Esophagus squamous epithelium (tissue), 5 donors: ENCODE results near the gene CAPRIN1. TPM values are rescaled to one million over a fixed set of nuclear protein-coding genes. Genes with fewer than 3 reads are reported as not detected.
A peak's percentile ranks its signal among the peaks of the same experiment; 100 is the strongest.

ENCODE experiments used
- DNase-seq: peaks from one replicate; lab custom pipeline; 2025; lab: John Stamatoyannopoulos, UW
- H3K27ac ChIP-seq, 4 donors: fragments of 200-600 bp; sonication (generic); one replicate each; pipeline ENCODE4 v1.5.1; 2016 to 2019; ENCODE audit warnings: mild to moderate bottlenecking in 1 of 4
- H3K27me3 ChIP-seq, 4 donors: fragments of 200-600 bp; sonication (generic); 1 replicate in 3 of 4; 2 replicates in 1 of 4; pipeline versions ENCODE4 v1.5.1 to v1.6.0; 2017 to 2021; ENCODE audit warnings: antibody characterized with exemption in 1 of 4
- H3K36me3 ChIP-seq, 3 donors: fragments of 200-600 bp; sonication (generic); one replicate each; pipeline ENCODE4 v1.5.1; 2016 to 2019
- H3K4me1 ChIP-seq, 3 donors: fragments of 200-600 bp; sonication (generic); one replicate each; pipeline ENCODE4 v1.5.1; 2017 to 2019
- H3K4me3 ChIP-seq, 4 donors: fragments of 200-600 bp; sonication (generic); 1 replicate in 3 of 4; 2 replicates in 1 of 4; pipeline ENCODE4 v1.5.1; 2016 to 2019; ENCODE audit warnings: mild to moderate bottlenecking in 2 of 4, moderate library complexity in 1 of 4
- H3K9me3 ChIP-seq, 3 donors: fragments of 200-600 bp; sonication (generic); one replicate each; pipeline ENCODE4 v1.5.1; 2016 to 2019
- POLR2A ChIP-seq, 4 donors: fragments of 450-650 bp; IDR thresholded peaks; one replicate each; pipeline ENCODE4 v1.6.1; 2017; ENCODE audit warnings: antibody characterized with exemption in 4 of 4, mild to moderate bottlenecking in 4 of 4, moderate library complexity in 3 of 4
- WGBS, 2 donors: methylation state at CpG; one replicate each; pipeline ENCODE4 v1.1.5; 2018; 5-methylcytosine and 5-hydroxymethylcytosine counted together
- intact Hi-C: fragments of 100-400 bp; cut with DNase I; formaldehyde crosslinking; loops from one replicate; pipeline ENCODE4 v1.15.0; 2022
- total RNA-seq, 4 donors: library from RNA; depleted of rRNA; stranded (reverse); fragments of >200 nt; gene quantifications; one replicate each; pipeline ENCODE4 v1.1.0, GENCODE V29; 2016
- TF ChIP-seq, protein P1 (sequence below), 6 experiments: fragments of 450-650 bp in 4 of 6; fragments of 200-600 bp in 2 of 6; sonication (generic) in 2 of 6; IDR thresholded peaks; one replicate each; pipeline ENCODE4 v1.5.1; 2016 to 2019; ENCODE audit warnings: antibody characterized with exemption in 6 of 6, mild to moderate bottlenecking in 4 of 6, moderate library complexity in 4 of 6
- donor health status: DM: yes; HTN: yes; CAD: no.

The CAPRIN1 gene
- total RNA-seq, 4 donors from 2014 or later, result 94.1 to 151 (median 132) TPM

GRCh38 chr11:34028425-34028824 lies 23.1 kb upstream of the CAPRIN1 start:
- Histone ChIP-seq H3K4me3 (no peak overlapping the region), H3K9me3 (no peaks in the 10 kb centered on the region), H3K4me1 (peaks cover 4 to 28% (median 7%) of the 10 kb centered on the region in 3 donors), H3K27me3 (no peaks in the 10 kb centered on the region), H3K36me3 (no peaks in the 10 kb centered on the region), H3K27ac (peak overlapping the region in 1 of 4 donors; percentile 9)
- TF ChIP-seq POLR2A (IDR thresholded peaks at IDR 0.05), result no peak
- TF ChIP-seq, protein P1, sequence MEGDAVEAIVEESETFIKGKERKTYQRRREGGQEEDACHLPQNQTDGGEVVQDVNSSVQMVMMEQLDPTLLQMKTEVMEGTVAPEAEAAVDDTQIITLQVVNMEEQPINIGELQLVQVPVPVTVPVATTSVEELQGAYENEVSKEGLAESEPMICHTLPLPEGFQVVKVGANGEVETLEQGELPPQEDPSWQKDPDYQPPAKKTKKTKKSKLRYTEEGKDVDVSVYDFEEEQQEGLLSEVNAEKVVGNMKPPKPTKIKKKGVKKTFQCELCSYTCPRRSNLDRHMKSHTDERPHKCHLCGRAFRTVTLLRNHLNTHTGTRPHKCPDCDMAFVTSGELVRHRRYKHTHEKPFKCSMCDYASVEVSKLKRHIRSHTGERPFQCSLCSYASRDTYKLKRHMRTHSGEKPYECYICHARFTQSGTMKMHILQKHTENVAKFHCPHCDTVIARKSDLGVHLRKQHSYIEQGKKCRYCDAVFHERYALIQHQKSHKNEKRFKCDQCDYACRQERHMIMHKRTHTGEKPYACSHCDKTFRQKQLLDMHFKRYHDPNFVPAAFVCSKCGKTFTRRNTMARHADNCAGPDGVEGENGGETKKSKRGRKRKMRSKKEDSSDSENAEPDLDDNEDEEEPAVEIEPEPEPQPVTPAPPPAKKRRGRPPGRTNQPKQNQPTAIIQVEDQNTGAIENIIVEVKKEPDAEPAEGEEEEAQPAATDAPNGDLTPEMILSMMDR (IDR thresholded peaks at IDR 0.05), result no peak
- WGBS, 2 donors, result 49 to 58% methylated on average over 2 of the region's 2 CpGs
- intact Hi-C loops, result no loop called here
- no peak for DNase-seq

- no peaks in the 10 kb centered on the region for H3K9me3 ChIP-seq
- no peak overlapping the region for H3K4me3 ChIP-seq
- no peak for DNase-seq
- peaks cover 4 to 28% (median 7%) of the 10 kb centered on the region in 3 donors for H3K4me1 ChIP-seq
- intact Hi-C loops, result no loop called here
- H3K27ac ChIP-seq, result peak overlapping the region in 3 of 4 donors; percentile 36 to 53 (median 53)
- TF ChIP-seq POLR2A (IDR thresholded peaks at IDR 0.05), result no peak
- TF ChIP-seq, protein P1 (IDR thresholded peaks at IDR 0.05), result no peak
- 42 to 47% methylated on average over 4 of the region's 4 CpGs for WGBS, 2 donors
- no peaks in the 10 kb centered on the region for H3K36me3 ChIP-seq
- no peaks in the 10 kb centered on the region for H3K27me3 ChIP-seq
Observed at GRCh38 chr11:34029176-34029575, 22.4 kb upstream of the CAPRIN1 start.

- intact Hi-C loops, result no loop called here
- TF ChIP-seq POLR2A (IDR thresholded peaks at IDR 0.05), result no peak
- TF ChIP-seq, protein P1 (IDR thresholded peaks at IDR 0.05), result no peak
- H3K27ac ChIP-seq, result peak overlapping the region in 1 of 4 donors; percentile 21
- peaks cover 4 to 28% (median 7%) of the 10 kb centered on the region in 3 donors for H3K4me1 ChIP-seq
- no peak overlapping the region for H3K4me3 ChIP-seq
- no peak for DNase-seq
- no peaks in the 10 kb centered on the region for H3K27me3 ChIP-seq
- no peaks in the 10 kb centered on the region for H3K9me3 ChIP-seq
- 18 to 69% methylated on average over 1 of the region's 1 CpG for WGBS, 2 donors
- no peaks in the 10 kb centered on the region for H3K36me3 ChIP-seq
Observed at GRCh38 chr11:34030382-34030781, 21.1 kb upstream of the CAPRIN1 start.

DNA sequence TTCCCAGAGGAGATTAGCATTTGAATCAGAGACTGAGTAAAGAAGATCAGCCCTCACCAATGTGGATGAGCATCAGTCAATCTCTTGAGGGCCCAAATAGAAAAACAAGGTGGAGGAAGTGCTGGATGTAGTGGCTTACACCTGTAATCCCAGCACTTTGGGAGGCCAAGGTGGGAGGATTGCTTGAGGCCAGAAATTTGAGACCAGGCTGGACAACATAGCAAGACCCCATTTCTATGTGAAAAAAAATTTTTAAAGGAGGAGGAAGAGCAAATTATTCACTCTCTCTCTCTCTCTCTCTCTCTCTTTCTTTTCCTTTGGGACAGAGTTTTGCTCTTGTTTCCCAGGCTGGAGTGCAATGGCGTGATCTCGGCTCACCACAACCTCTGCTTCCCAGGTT lies 18.1 kb upstream of the CAPRIN1 start:
- TF ChIP-seq, protein P1 (IDR thresholded peaks at IDR 0.05), result no peak
- no peak for TF ChIP-seq POLR2A (IDR thresholded peaks at IDR 0.05)
- WGBS, 2 donors, result 60 to 100% methylated on average over 1 to 2 of the region's 2 CpGs
- no peaks in the 10 kb centered on the region for H3K9me3 ChIP-seq

GRCh38 chr11:34034053-34034452 lies 17.5 kb upstream of the CAPRIN1 start:
- 67 to 75% methylated on average over 6 of the region's 6 CpGs for WGBS, 2 donors
- H3K4me3 ChIP-seq, result no peak overlapping the region
- H3K36me3 ChIP-seq, result no peaks in the 10 kb centered on the region
- intact Hi-C loops, result no loop called here
- H3K27ac ChIP-seq, result no peak overlapping the region
- peaks cover 4 to 20% (median 7%) of the 10 kb centered on the region in 3 donors for H3K4me1 ChIP-seq
- TF ChIP-seq POLR2A (IDR thresholded peaks at IDR 0.05), result no peak
- TF ChIP-seq, protein P1 (IDR thresholded peaks at IDR 0.05), result no peak
- H3K27me3 ChIP-seq, result no peaks in the 10 kb centered on the region
- H3K9me3 ChIP-seq, result no peaks in the 10 kb centered on the region
- DNase-seq, result no peak

More for the DNA sequence above, 18.1 kb upstream of the CAPRIN1 start:
- no peak overlapping the region for H3K4me3 ChIP-seq
- H3K27me3 ChIP-seq, result no peaks in the 10 kb centered on the region
- no peak for DNase-seq
- H3K4me1 ChIP-seq, result peaks cover 4 to 27% (median 7%) of the 10 kb centered on the region in 3 donors
- H3K27ac ChIP-seq, result no peak overlapping the region
- intact Hi-C loops, result no loop called here
- no peaks in the 10 kb centered on the region for H3K36me3 ChIP-seq
